IPS-18c (cell line): ENCODE data around the gene CHID1.

ENCODE experiments used
- H3K4me3 ChIP-seq: 2 replicates; pipeline ENCODE4 v1.7.0; 2013; ENCODE audit warnings: low read depth, mild to moderate bottlenecking, low read length, moderate library complexity; ENCODE audit not compliant: insufficient read depth
- H3K9me3 ChIP-seq: one replicate; pipeline ENCODE4 v1.6.1; 2013; ENCODE audit warnings: mild to moderate bottlenecking, low read length, moderate library complexity; ENCODE audit not compliant: control insufficient read depth, insufficient read depth

Gene CHID1

GRCh38 chr11:877565-877964 is 33.0 kb downstream of the CHID1 start:
- H3K9me3 ChIP-seq: no peaks in the 10 kb centered on the region
- no peak overlapping the region for H3K4me3 ChIP-seq

- H3K9me3 ChIP-seq: no peaks in the 10 kb centered on the region
These were observed 34.1 kb downstream of the CHID1 start for GRCh38 chr11:876545-876944.

GRCh38 chr11:875769-876301 is 34.8 kb downstream of the CHID1 start:
- no peak overlapping the region for H3K4me3 ChIP-seq
- no peaks in the 10 kb centered on the region for H3K9me3 ChIP-seq

More at GRCh38 chr11:876545-876944, 34.1 kb downstream of the CHID1 start:
- H3K4me3 ChIP-seq: no peak overlapping the region

GRCh38 chr11:875203-875602 is 35.4 kb downstream of the CHID1 start:
- H3K9me3 ChIP-seq: no peaks in the 10 kb centered on the region
- no peak overlapping the region for H3K4me3 ChIP-seq

GRCh38 chr11:873706-874105 is 36.9 kb downstream of the CHID1 start:
- Histone ChIP-seq H3K4me3 (no peak overlapping the region), H3K9me3 (no peaks in the 10 kb centered on the region)

- Histone ChIP-seq H3K9me3 (no peaks in the 10 kb centered on the region), H3K4me3 (no peak overlapping the region)
These were observed 37.8 kb downstream of the CHID1 start for GRCh38 chr11:872799-873198.

- Histone ChIP-seq H3K9me3 (no peaks in the 10 kb centered on the region), H3K4me3 (no peak overlapping the region)
These were observed 39.1 kb downstream of the CHID1 start for GRCh38 chr11:871472-871871.

- Histone ChIP-seq H3K4me3 (no peak overlapping the region), H3K9me3 (no peaks in the 10 kb centered on the region)
These were observed 40.2 kb downstream of the CHID1 start for GRCh38 chr11:870418-870817.

- Histone ChIP-seq H3K9me3 (no peaks in the 10 kb centered on the region), H3K4me3 (no peak overlapping the region)
These were observed 40.5 kb downstream of the CHID1 start for GRCh38 chr11:870127-870413.

GRCh38 chr11:869399-870126 is 41.0 kb downstream of the CHID1 start:
- H3K9me3 ChIP-seq: no peaks in the 10 kb centered on the region

GRCh38 chr11:868802-869201 is 41.8 kb downstream of the CHID1 start:
- Histone ChIP-seq H3K4me3 (no peak overlapping the region), H3K9me3 (no peaks in the 10 kb centered on the region)

More at GRCh38 chr11:869399-870126, 41.0 kb downstream of the CHID1 start:
- no peak overlapping the region for H3K4me3 ChIP-seq

- no peaks in the 10 kb centered on the region for H3K9me3 ChIP-seq
- no peak overlapping the region for H3K4me3 ChIP-seq
These were observed 42.2 kb downstream of the CHID1 start for GRCh38 chr11:868394-868793.

- H3K4me3 ChIP-seq: no peak overlapping the region
These were observed 42.7 kb downstream of the CHID1 start for GRCh38 chr11:867856-868358.

GRCh38 chr11:866481-866880 is 44.1 kb downstream of the CHID1 start:
- Histone ChIP-seq H3K9me3 (no peaks in the 10 kb centered on the region), H3K4me3 (no peak overlapping the region)

More at GRCh38 chr11:867856-868358, 42.7 kb downstream of the CHID1 start:
- no peaks in the 10 kb centered on the region for H3K9me3 ChIP-seq

- Histone ChIP-seq H3K9me3 (no peaks in the 10 kb centered on the region), H3K4me3 (no peak overlapping the region)
These were observed 44.9 kb downstream of the CHID1 start for GRCh38 chr11:865462-866430.

GRCh38 chr11:864898-865297 is 45.7 kb downstream of the CHID1 start:
- H3K9me3 ChIP-seq: no peaks in the 10 kb centered on the region
- no peak overlapping the region for H3K4me3 ChIP-seq

- no peak overlapping the region; the same call in 1 of the 2 replicates for H3K4me3 ChIP-seq
- no peaks in the 10 kb centered on the region for H3K9me3 ChIP-seq
These were observed 46.4 kb downstream of the CHID1 start for GRCh38 chr11:863910-864827.
